Skeletal muscle cell (primary cell): ENCODE data around the gene PMIS2.
A peak's percentile ranks its signal among the peaks of the same experiment; 100 is the strongest.

Source experiments
- DNase-seq: peaks from one replicate; pipeline ENCODE4 v3.0.0-alpha.2; 2010; ENCODE audit warnings: low read depth
- H3K4me3 ChIP-seq: 2 replicates; pipeline ENCODE4 v1.5.1; 2011; ENCODE audit warnings: low read depth, mild to moderate bottlenecking, control low read depth, low read length, moderate library complexity

PMIS2 gene

DNA sequence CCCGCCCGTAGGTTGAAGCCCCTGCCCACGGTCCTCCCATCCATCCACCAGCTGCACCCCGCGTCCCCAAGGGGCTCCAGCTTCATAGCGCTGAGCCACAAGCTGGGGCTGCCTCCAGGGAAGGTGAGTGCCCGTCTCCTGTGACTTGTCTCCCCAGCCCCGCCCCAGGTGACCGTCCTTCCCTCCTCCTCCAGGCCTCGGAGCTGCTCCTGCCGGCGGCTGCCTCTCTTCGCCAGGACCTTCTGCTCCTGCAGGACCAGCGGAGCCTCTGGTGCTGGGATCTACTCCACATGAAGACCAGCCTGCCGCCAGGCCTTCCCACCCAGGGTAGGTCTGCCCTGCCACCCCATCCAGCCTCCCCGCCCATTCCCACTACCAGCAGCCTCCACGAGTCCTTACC is 34.0 kb downstream of the PMIS2 start:
- H3K4me3 ChIP-seq = no peak overlapping the region
- no peak for DNase-seq

DNA sequence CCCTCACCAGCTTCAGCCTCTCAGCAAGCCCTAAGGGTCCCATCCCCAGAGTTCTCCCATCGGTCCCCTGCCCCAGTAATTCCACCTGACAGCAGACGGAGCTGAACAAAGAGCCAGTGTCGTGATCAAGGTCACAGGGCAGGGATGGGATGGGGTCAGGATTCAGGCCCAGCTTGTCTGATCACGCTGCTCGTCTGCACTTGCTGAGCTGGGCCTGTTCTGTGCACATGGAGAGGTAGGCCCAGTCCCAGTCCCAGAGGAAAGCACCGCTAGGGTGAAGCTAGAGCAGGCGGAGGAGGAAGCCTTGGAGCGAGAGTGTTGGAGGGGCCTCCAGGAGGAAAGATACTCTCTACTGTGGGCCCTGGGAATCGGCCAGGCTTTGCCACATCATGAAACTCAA is 35.7 kb downstream of the PMIS2 start:
- DNase-seq = no peak

DNA sequence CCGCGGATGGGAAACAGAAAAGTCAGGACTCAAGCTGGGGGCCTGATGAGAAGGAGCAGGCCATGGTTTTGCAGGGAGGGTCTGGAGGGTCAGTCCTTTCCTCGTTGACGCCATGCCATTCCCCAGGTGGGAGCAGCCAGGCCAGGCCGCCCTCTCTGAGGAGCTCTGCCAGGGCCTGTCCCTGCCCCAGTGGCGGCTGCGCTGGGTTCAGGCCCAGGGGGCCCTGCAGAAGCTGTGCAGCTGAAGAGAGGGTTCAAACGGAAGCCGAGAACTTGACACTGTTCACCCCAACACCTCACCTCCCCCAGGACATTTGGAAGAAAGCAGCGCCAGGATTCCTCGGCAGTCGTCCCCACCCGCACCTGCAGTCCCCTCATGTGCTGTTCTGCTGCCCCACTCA is 36.8 kb downstream of the PMIS2 start:
- no peak for DNase-seq
- no peak overlapping the region for H3K4me3 ChIP-seq

More for the DNA sequence above, 35.7 kb downstream of the PMIS2 start:
- no peak overlapping the region for H3K4me3 ChIP-seq

DNA sequence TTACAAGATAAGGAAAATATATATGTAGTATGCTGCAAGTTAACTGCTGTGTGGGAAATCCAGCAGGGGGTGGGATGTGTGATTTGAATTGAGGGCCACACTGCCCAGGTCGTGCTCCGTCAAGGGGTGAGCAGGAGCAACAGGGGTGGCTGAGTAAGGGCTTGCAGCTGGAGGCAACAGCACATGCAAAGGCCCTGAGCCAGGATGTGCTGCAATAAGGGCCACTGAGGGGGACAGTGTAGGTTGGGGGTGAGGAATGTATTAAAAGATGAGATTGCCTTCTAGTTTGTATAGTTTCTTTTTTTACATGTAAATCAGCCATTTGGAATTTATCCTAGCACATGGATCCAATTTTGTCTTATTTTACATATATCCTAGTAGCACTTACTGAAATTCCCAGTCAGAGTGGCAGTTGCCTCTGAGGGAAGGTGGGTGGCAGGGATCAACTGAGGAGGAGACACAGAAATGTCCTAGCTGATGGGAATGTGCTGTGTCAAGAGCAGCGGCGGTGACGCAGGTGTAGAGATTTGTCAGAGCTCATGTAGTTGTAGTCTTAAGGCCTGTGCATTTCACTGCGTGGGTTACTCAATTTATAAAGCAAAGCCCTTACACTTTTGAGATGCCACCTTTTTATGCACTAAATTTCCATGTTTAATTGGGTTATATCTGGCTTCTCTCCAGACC is 37.5 kb downstream of the PMIS2 start:
- H3K4me3 ChIP-seq = no peak overlapping the region
- no peak for DNase-seq

DNA sequence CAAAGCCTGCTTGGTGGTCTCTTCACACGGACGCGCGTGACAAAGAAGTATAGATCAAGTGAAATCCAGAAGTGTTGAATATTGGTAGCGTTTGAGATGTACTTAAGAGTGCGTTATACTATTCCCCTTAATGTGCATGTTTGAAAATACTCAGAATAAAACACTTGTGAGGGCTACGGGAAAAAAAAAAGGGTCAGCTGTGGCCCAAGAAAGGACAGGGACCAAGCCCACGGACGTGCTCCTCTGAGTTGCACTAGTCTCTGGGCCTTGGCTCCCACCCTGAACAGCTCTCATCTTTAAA is 42.2 kb downstream of the PMIS2 start:
- DNase-seq = no peak

DNA sequence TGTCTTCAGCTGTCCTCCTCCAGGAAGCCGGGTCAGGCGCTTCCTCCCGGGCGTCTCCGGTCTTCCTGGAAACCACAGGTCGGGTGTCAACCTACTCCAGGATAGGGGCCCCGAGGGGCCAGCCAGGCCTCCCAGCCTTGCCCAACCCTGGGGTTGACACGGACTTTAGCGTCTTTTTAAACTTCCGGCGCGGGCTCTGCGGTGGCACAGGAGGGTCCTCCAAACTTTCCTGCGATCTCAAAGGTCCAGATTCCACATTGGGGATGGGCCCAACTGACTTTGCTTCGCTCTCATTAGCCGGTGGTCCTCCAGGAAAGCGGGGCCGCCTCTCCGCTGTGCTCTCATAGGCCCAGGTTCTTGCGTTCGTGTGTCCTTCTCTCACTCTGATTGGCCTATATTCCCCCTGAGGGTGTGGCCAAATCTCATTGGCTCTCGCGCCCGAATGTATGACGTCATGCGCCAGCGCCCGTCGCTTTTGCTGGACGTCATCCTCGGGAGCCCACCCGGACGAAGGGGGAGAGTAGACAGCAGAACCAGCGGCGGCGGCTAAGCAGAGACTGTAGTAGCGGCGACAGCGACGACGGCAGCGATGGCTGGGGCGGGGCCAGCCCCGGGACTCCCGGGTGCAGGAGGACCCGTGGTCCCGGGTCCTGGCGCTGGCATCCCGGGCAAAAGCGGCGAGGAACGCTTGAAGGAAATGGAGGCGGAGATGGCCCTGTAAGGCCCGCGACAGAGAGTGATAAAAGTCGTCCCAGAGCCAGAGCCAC is 42.8 kb downstream of the PMIS2 start, which contains the start of gene RBM42:
Gene RBM42, plus strand, starts transcription at position 472 of the 767 bp plus-strand sequence. Its CDS starts 118 bp downstream, at position 590.
- peak; percentile 97 for DNase-seq
- H3K4me3 ChIP-seq = peak within 1 kb of the TSS; percentile 99

More for the DNA sequence above, 42.2 kb downstream of the PMIS2 start:
- peak overlapping the region; percentile 99 for H3K4me3 ChIP-seq

DNA sequence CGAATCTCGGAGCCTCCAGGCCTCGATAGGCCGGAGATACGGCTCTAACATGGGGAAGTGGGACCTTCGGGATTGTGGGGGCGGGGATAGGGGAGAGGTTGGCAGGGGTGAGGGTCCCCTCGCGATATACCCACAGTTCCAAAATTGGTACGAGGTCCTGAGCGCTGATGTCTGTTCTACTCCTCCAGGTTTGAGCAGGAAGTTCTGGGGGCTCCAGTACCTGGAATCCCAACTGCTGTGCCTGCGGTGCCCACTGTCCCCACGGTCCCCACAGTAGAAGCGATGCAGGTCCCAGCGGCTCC is 43.3 kb downstream of the PMIS2 start:
- DNase-seq = no peak
- peak overlapping the region; percentile 99 for H3K4me3 ChIP-seq

DNA sequence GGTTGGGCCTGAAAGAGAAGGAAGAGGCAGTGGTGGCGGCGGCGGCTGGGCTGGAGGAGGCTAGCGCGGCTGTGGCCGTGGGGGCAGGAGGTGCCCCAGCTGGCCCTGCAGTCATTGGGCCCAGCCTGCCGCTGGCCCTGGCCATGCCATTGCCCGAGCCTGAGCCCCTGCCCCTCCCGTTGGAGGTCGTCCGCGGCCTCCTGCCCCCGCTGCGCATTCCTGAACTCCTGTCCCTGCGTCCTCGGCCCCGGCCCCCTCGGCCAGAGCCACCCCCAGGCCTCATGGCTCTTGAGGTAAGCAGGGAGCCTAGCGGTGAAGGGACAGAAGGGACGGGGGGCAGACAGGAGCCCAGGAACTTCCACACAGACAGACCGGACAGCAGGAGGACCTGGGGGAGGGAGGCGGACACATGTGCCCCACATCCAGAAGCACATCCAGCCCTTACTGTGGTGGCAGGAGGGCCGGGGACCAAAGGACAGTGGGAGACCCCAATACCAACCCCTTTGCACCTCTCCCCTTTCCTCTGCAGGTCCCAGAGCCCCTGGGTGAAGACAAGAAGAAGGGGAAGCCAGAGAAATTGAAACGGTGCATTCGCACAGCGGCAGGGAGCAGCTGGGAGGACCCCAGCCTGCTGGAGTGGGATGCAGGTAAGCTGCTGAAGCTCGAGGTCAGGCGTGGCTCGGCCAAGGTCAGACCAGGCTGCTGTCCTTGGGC is 47.9 kb downstream of the PMIS2 start:
- H3K4me3 ChIP-seq = no peak overlapping the region

DNA sequence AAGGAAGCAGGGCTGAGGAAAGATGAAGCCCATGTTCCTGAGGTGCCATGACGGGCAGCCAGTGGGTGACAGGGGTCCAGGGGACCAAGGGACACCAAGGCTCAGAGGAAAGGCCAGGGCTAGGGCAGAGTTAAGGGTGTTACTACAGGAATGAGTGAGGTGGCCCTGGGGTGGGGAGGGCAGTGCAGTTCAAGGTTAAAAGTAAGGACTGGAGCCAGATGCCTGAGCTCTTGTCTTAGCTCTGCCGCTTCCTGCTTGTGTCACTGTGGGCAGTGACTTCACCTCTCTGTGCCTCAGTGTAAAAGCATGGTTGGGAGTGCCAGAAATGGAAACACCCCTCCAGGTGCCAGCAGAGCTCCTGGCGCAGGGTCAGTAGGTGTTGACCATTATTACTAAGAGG is 50.7 kb downstream of the PMIS2 start:
- DNase-seq = no peak
- no peak overlapping the region for H3K4me3 ChIP-seq

More for the DNA sequence above, 47.9 kb downstream of the PMIS2 start:
- no peak for DNase-seq
